GM19025 (cell line): ENCODE measurements around the gene HES6.
"Not testable (repeated sequence)": the region's sequence is repeated elsewhere in the genome, so short reads cannot be mapped to it uniquely, and the experiment has no call there.

Experiments
- ATAC-seq: cut with Tn5 transposase; IDR thresholded peaks from one replicate; pipeline ENCODE4 v1.9.1; 2021; ENCODE audit warnings: mild to moderate bottlenecking, low read depth, moderate library complexity; ENCODE audit not compliant: unreplicated experiment

The HES6 gene

GRCh38 chr2:238274152-238274865, 34.5 kb upstream of the HES6 start:
- no peak for ATAC-seq

GRCh38 chr2:238273433-238273832, 33.6 kb upstream of the HES6 start:
- not testable (repeated sequence) for ATAC-seq

- no peak for ATAC-seq
Observed at GRCh38 chr2:238272156-238272555, 32.3 kb upstream of the HES6 start.

GRCh38 chr2:238271686-238272085, 31.8 kb upstream of the HES6 start:
- not testable (repeated sequence) for ATAC-seq

- no peak for ATAC-seq
Observed at GRCh38 chr2:238271061-238271554, 31.3 kb upstream of the HES6 start.

GRCh38 chr2:238270606-238271005, 30.8 kb upstream of the HES6 start:
- ATAC-seq: no peak

- ATAC-seq: no peak
Observed at GRCh38 chr2:238269741-238270140, 29.9 kb upstream of the HES6 start.

GRCh38 chr2:238267884-238268680, 28.2 kb upstream of the HES6 start:
- no peak for ATAC-seq

- no peak for ATAC-seq
Observed at GRCh38 chr2:238267341-238267710, 27.5 kb upstream of the HES6 start.

GRCh38 chr2:238265605-238266004, 25.8 kb upstream of the HES6 start:
- no peak for ATAC-seq

- no peak for ATAC-seq
Observed at GRCh38 chr2:238264072-238264460, 24.2 kb upstream of the HES6 start.

GRCh38 chr2:238263204-238264071, 23.6 kb upstream of the HES6 start:
- no peak for ATAC-seq

GRCh38 chr2:238262496-238263122, 22.8 kb upstream of the HES6 start:
- no peak for ATAC-seq

GRCh38 chr2:238261718-238262375, 22.0 kb upstream of the HES6 start:
- no peak for ATAC-seq

GRCh38 chr2:238260883-238261282, 21.0 kb upstream of the HES6 start:
- no peak for ATAC-seq

GRCh38 chr2:238259061-238260020, 19.5 kb upstream of the HES6 start:
- no peak for ATAC-seq

- ATAC-seq: no peak
Observed at GRCh38 chr2:238257786-238258700, 18.2 kb upstream of the HES6 start.

- no peak for ATAC-seq
Observed at GRCh38 chr2:238256594-238257104, 16.8 kb upstream of the HES6 start.
